ENCODE measurements around the gene RPL35.

GRCh38 chr9:124873664-124874063 is 11.9 kb upstream of the RPL35 start:
- TF ChIP-seq, protein P1, sequence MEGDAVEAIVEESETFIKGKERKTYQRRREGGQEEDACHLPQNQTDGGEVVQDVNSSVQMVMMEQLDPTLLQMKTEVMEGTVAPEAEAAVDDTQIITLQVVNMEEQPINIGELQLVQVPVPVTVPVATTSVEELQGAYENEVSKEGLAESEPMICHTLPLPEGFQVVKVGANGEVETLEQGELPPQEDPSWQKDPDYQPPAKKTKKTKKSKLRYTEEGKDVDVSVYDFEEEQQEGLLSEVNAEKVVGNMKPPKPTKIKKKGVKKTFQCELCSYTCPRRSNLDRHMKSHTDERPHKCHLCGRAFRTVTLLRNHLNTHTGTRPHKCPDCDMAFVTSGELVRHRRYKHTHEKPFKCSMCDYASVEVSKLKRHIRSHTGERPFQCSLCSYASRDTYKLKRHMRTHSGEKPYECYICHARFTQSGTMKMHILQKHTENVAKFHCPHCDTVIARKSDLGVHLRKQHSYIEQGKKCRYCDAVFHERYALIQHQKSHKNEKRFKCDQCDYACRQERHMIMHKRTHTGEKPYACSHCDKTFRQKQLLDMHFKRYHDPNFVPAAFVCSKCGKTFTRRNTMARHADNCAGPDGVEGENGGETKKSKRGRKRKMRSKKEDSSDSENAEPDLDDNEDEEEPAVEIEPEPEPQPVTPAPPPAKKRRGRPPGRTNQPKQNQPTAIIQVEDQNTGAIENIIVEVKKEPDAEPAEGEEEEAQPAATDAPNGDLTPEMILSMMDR (IDR thresholded peaks at IDR 0.05), result no peak
- TF ChIP-seq POLR2AphosphoS5 (IDR thresholded peaks at IDR 0.05), result no peak
